Lower lobe of right lung (tissue), 2 donors: ENCODE data around the gene VPS54. TPM values are rescaled to one million over a fixed set of nuclear protein-coding genes. Genes with fewer than 3 reads are reported as not detected.
"Not testable (repeated sequence)": the region's sequence is repeated elsewhere in the genome, so short reads cannot be mapped to it uniquely, and the experiment has no call there.

Source experiments
- ATAC-seq, 2 donors: fragments of 200-7000 bp; cut with Tn5 transposase; one replicate each; pipeline ENCODE4 v1.9.1; 2020 to 2022; ENCODE audit warnings: mild to moderate bottlenecking in 2 of 2, moderate library complexity in 2 of 2
- DNase-seq: peaks from one replicate; pipeline ENCODE4 v3.0.0-alpha.2; 2020
- H3K27ac ChIP-seq: fragments of 200-600 bp; one replicate; pipeline ENCODE4 v1.8.0; 2022
- H3K27me3 ChIP-seq: fragments of 200-600 bp; one replicate; pipeline ENCODE4 v1.8.0; 2022; ENCODE audit warnings: low read depth
- H3K36me3 ChIP-seq: fragments of 200-600 bp; one replicate; pipeline ENCODE4 v1.8.0; 2022; ENCODE audit warnings: mild to moderate bottlenecking
- H3K4me1 ChIP-seq: fragments of 200-600 bp; one replicate; pipeline ENCODE4 v1.8.0; 2022
- H3K4me3 ChIP-seq: fragments of 200-600 bp; one replicate; pipeline ENCODE4 v1.8.0; 2022; ENCODE audit warnings: mild to moderate bottlenecking
- H3K9me3 ChIP-seq: fragments of 200-600 bp; one replicate; pipeline ENCODE4 v1.8.0; 2022
- intact Hi-C: fragments of 100-400 bp; cut with DNase I; formaldehyde crosslinking; loops from one replicate; pipeline ENCODE4 v1.11.0; 2022
- total RNA-seq: library from RNA; stranded (reverse); fragmentation: NEBNext Ultra II Directional; extraction: Animal tissue kit (Norgen Biotek cat#: 25700); gene quantifications from one replicate; pipeline ENCODE4 v1.2.1, GENCODE V29; 2021
- TF ChIP-seq, protein P1 (sequence below): fragments of 200-600 bp; IDR thresholded peaks from one replicate; pipeline ENCODE4 v1.8.0; 2022; ENCODE audit warnings: antibody characterized with exemption, mild to moderate bottlenecking
- donor health status: DM: no; HTN: yes; CAD: no; lungs with severe emphysema.

Gene VPS54
- total RNA-seq, 1 donor from 2014 or later, result 26.7 TPM

DNA sequence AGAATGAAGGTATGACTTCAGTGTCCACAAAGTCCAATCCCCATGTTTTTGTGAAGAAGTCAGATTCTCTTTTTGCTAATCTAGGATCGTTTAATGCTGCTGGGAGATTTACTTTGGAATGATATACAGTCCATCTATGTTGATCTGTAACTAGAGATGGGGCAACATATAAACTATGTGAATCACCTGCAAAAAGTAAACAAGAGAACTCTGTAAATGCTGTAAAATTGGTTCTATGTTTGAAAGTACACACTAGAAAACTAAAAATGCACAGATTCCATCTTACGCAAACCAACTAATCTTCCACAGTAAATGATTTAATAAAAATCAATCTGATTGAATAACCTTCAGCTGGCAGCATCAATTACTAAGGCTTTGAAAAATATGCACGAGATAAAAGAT lies 37.5 kb downstream of the VPS54 start:
- ATAC-seq (no peak), DNase-seq (no peak)
- Histone ChIP-seq H3K4me3 (no peak overlapping the region), H3K9me3 (no peaks in the 10 kb centered on the region), H3K27me3 (no peaks in the 10 kb centered on the region), H3K4me1 (peaks cover 7% of the 10 kb centered on the region), H3K36me3 (peaks cover 34% of the 10 kb centered on the region), H3K27ac (no peak overlapping the region)
- TF ChIP-seq, protein P1, sequence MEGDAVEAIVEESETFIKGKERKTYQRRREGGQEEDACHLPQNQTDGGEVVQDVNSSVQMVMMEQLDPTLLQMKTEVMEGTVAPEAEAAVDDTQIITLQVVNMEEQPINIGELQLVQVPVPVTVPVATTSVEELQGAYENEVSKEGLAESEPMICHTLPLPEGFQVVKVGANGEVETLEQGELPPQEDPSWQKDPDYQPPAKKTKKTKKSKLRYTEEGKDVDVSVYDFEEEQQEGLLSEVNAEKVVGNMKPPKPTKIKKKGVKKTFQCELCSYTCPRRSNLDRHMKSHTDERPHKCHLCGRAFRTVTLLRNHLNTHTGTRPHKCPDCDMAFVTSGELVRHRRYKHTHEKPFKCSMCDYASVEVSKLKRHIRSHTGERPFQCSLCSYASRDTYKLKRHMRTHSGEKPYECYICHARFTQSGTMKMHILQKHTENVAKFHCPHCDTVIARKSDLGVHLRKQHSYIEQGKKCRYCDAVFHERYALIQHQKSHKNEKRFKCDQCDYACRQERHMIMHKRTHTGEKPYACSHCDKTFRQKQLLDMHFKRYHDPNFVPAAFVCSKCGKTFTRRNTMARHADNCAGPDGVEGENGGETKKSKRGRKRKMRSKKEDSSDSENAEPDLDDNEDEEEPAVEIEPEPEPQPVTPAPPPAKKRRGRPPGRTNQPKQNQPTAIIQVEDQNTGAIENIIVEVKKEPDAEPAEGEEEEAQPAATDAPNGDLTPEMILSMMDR, result no peak
- intact Hi-C loops, result no loop called here

GRCh38 chr2:63980794-63981193 lies 38.4 kb downstream of the VPS54 start:
- Histone ChIP-seq H3K27me3 (no peaks in the 10 kb centered on the region), H3K27ac (no peak overlapping the region), H3K9me3 (no peaks in the 10 kb centered on the region), H3K4me3 (no peak overlapping the region), H3K4me1 (peaks cover 7% of the 10 kb centered on the region), H3K36me3 (peaks cover 41% of the 10 kb centered on the region)
- ATAC-seq (no peak), DNase-seq (no peak)
- intact Hi-C loops, result no loop called here
- TF ChIP-seq, protein P1, result no peak

DNA sequence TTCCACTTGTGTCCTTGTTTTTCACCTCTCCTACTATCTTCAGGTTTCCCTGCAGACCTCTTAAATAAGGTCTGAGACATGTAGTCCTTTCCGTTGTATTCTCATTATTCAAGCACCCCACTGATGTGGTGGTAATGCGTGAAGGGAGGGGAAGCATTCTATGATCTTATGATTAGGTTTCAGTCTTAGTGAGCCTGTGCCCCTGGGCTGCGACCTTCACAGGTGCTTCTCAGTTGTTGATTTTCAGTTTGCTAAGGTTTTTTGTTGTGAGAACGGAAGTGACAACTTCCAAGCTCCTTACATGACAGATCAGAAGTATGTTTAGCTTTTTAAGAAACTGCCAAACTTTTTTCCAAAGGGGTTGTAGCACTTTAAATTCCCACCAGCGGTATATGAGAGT lies 41.3 kb downstream of the VPS54 start:
- no peak overlapping the region for H3K4me3 ChIP-seq
- no peak overlapping the region for H3K27ac ChIP-seq
- no peaks in the 10 kb centered on the region for H3K4me1 ChIP-seq
- intact Hi-C loops, result no loop called here
- H3K9me3 ChIP-seq, result no peaks in the 10 kb centered on the region
- DNase-seq (no peak), ATAC-seq (no peak)
- H3K36me3 ChIP-seq, result peaks cover 60% of the 10 kb centered on the region
- no peaks in the 10 kb centered on the region for H3K27me3 ChIP-seq
- TF ChIP-seq, protein P1, result no peak

GRCh38 chr2:63976125-63976510 lies 43.1 kb downstream of the VPS54 start:
- intact Hi-C loops, result no loop called here
- DNase-seq, result no peak
- TF ChIP-seq, protein P1, result no peak
- H3K36me3 ChIP-seq, result peaks cover 60% of the 10 kb centered on the region
- H3K9me3 ChIP-seq, result no peaks in the 10 kb centered on the region
- H3K27ac ChIP-seq, result no peak overlapping the region
- no peaks in the 10 kb centered on the region for H3K4me1 ChIP-seq
- H3K27me3 ChIP-seq, result no peaks in the 10 kb centered on the region
- H3K4me3 ChIP-seq, result no peak overlapping the region
- no peak for ATAC-seq

DNA sequence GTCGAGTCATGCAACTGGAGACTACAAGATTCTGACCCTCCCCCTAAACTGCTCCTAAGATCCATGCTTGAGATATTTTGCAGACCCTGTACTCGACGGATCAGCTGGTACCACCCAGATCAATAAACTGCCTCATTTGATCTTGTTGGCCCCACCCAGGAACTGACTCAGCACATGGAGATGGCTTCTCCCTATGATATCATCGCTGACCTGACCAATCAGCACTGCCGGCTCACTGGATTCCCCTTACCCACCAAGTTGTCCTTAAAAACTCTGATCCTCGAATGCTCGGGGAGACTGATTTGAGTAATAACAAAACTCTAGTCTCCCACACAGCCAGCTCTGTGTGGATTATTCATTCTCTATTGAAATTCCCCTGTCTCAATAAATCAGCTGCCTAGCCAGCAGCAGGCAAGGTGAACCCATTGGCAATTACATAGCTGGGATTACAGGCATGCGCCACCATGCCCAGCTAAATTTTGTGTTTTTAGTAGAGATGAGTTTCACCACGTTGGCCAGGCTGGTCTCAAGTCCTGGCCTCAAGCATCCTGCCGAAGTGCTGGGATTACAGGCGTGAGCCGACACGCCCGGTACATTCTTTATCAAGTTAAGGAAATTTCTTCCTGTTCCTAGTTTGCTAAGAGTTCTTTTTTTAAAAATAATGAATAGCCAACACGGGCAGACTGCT lies 43.6 kb downstream of the VPS54 start:
- no peaks in the 10 kb centered on the region for H3K4me1 ChIP-seq
- no peak overlapping the region for H3K4me3 ChIP-seq
- ATAC-seq, result no peak
- H3K9me3 ChIP-seq, result no peaks in the 10 kb centered on the region
- no peak overlapping the region for H3K27ac ChIP-seq
- peaks cover 62% of the 10 kb centered on the region for H3K36me3 ChIP-seq
- TF ChIP-seq, protein P1, result no peak
- intact Hi-C loops, result no loop called here
- H3K27me3 ChIP-seq, result no peaks in the 10 kb centered on the region
- DNase-seq, result no peak

DNA sequence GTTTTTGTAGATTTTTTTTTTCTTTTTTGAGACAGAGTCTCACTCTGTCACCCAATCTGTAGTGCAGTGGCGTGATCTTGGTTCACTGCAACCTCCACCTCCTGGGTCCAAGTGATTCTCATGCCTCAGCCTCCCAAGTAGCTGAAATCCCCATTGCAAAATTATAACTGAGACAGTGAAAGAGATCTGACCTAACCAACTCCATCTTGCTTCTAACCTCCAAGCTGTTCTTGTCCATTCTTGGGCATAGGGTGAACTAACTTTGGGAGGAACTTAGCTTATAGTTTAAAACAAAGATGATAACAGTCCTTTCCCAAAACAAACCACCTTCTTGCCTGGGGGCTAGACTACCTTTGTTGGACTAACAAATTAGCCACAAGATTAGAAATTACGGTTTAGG lies 44.2 kb downstream of the VPS54 start:
- intact Hi-C loops, DNase-seq, H3K4me3 ChIP-seq, H3K9me3 ChIP-seq, ATAC-seq, H3K27me3 ChIP-seq, H3K4me1 ChIP-seq, H3K27ac ChIP-seq: not testable (repeated sequence)
- H3K36me3 ChIP-seq, result peaks cover 62% of the 10 kb centered on the region
